Midbrain (tissue), 1 donor: Measurements from ENCODE around the gene RYR3.
A peak's percentile ranks its signal among the peaks of the same experiment; 100 is the strongest.
"Not testable (repeated sequence)": the region's sequence is repeated elsewhere in the genome, so short reads cannot be mapped to it uniquely, and the experiment has no call there.

Source experiments
- DNase-seq: peaks from one replicate; lab custom pipeline; 2025; lab: John Stamatoyannopoulos, UW

RYR3 gene

GRCh38 chr15:33773969-33774368, 463.2 kb downstream of the RYR3 start:
- no peak for DNase-seq

- no peak for DNase-seq
Observed at GRCh38 chr15:33778852-33779251, 468.1 kb downstream of the RYR3 start.

GRCh38 chr15:33780011-33780768, 469.4 kb downstream of the RYR3 start:
- no peak for DNase-seq

GRCh38 chr15:33782966-33783365, 472.2 kb downstream of the RYR3 start:
- DNase-seq, result no peak

GRCh38 chr15:33785366-33785765, 474.6 kb downstream of the RYR3 start:
- no peak for DNase-seq

- DNase-seq, result no peak
Observed at GRCh38 chr15:33788906-33789540, 478.3 kb downstream of the RYR3 start.

GRCh38 chr15:33794453-33794852, 483.7 kb downstream of the RYR3 start:
- DNase-seq, result no peak

- DNase-seq, result no peak
Observed at GRCh38 chr15:33795070-33795469, 484.3 kb downstream of the RYR3 start.

GRCh38 chr15:33797651-33798050, 486.9 kb downstream of the RYR3 start:
- DNase-seq, result no peak

- DNase-seq, result no peak
Observed at GRCh38 chr15:33801954-33802353, 491.2 kb downstream of the RYR3 start.

GRCh38 chr15:33807665-33808064, 496.9 kb downstream of the RYR3 start:
- no peak for DNase-seq

GRCh38 chr15:33808720-33809457, 498.1 kb downstream of the RYR3 start:
- DNase-seq, result no peak

- DNase-seq, result no peak
Observed at GRCh38 chr15:33810073-33810595, 499.4 kb downstream of the RYR3 start.

- DNase-seq, result no peak
Observed at GRCh38 chr15:33810806-33811205, 500.0 kb downstream of the RYR3 start.

GRCh38 chr15:33813891-33814290, 503.1 kb downstream of the RYR3 start:
- DNase-seq, result no peak

- DNase-seq, result not testable (repeated sequence)
Observed at GRCh38 chr15:33819499-33819898, 508.7 kb downstream of the RYR3 start.

GRCh38 chr15:33822479-33822878, 511.7 kb downstream of the RYR3 start:
- no peak for DNase-seq

- DNase-seq, result no peak
Observed at GRCh38 chr15:33823119-33823518, 512.4 kb downstream of the RYR3 start.

- no peak for DNase-seq
Observed at GRCh38 chr15:33825453-33825852, 514.7 kb downstream of the RYR3 start.

- no peak for DNase-seq
Observed at GRCh38 chr15:33826201-33826600, 515.4 kb downstream of the RYR3 start.

- no peak for DNase-seq
Observed at GRCh38 chr15:33830351-33830750, 519.6 kb downstream of the RYR3 start.

GRCh38 chr15:33831646-33832045, 520.9 kb downstream of the RYR3 start:
- peak; percentile 4 for DNase-seq
